HEK293 (cell line): ENCODE measurements around the gene PLEKHB1.
A peak's percentile ranks its signal among the peaks of the same experiment; 100 is the strongest.

Experiments
- BCL11B ChIP-seq: fragments of 450-650 bp; formaldehyde crosslinking; IDR thresholded peaks from 2 replicates; pipeline ENCODE4 v1.5.1; 2016; ENCODE audit warnings: low read depth, missing biosample characterization, missing genetic modification characterization
- OSR2 ChIP-seq: fragments of 450-650 bp; formaldehyde crosslinking; IDR thresholded peaks from 2 replicates; pipeline ENCODE4 v1.5.1; 2016; ENCODE audit warnings: missing biosample characterization, missing genetic modification characterization
- PRDM1 ChIP-seq: fragments of 450-650 bp; formaldehyde crosslinking; IDR thresholded peaks from 2 replicates; pipeline ENCODE4; 2016; ENCODE audit warnings: missing biosample characterization, missing genetic modification characterization
- SP7 ChIP-seq: fragments of 450-650 bp; formaldehyde crosslinking; IDR thresholded peaks from 2 replicates; pipeline ENCODE4 v1.5.1; 2016; ENCODE audit warnings: missing biosample characterization, missing genetic modification characterization
- WT1 ChIP-seq: fragments of 450-650 bp; formaldehyde crosslinking; IDR thresholded peaks from 2 replicates; pipeline ENCODE4 v1.5.1; 2016; ENCODE audit warnings: missing biosample characterization, missing genetic modification characterization
- YY1 ChIP-seq: fragments of 450-650 bp; formaldehyde crosslinking; IDR thresholded peaks from 2 replicates; pipeline ENCODE4 v1.5.1; 2018; ENCODE audit warnings: missing biosample characterization, missing genetic modification characterization
- ZBTB20 ChIP-seq: fragments of 450-650 bp; formaldehyde crosslinking; IDR thresholded peaks from 2 replicates; pipeline ENCODE4 v1.5.1; 2016; ENCODE audit warnings: missing biosample characterization, missing genetic modification characterization
- ZBTB7A ChIP-seq: fragments of 450-650 bp; formaldehyde crosslinking; IDR thresholded peaks from 2 replicates; pipeline ENCODE4 v1.5.1; 2016; ENCODE audit warnings: low read depth, missing biosample characterization, missing genetic modification characterization
- ZBTB8A ChIP-seq: fragments of 450-650 bp; formaldehyde crosslinking; IDR thresholded peaks from 2 replicates; pipeline ENCODE4 v1.5.1; 2016; ENCODE audit warnings: missing biosample characterization, missing genetic modification characterization
- ZFHX2 ChIP-seq: fragments of 450-650 bp; formaldehyde crosslinking; conservative IDR thresholded peaks from 2 replicates; pipeline ENCODE4 v1.5.1; 2016; ENCODE audit warnings: missing biosample characterization, missing genetic modification characterization
- ZNF184 ChIP-seq: fragments of 450-650 bp; IDR thresholded peaks from 2 replicates; pipeline ENCODE4 v1.5.1; 2018; ENCODE audit warnings: missing biosample characterization, mild to moderate bottlenecking, missing genetic modification characterization
- ZNF324 ChIP-seq: fragments of 450-650 bp; formaldehyde crosslinking; IDR thresholded peaks from 2 replicates; pipeline ENCODE4 v1.5.1; 2016; ENCODE audit warnings: missing biosample characterization, missing genetic modification characterization
- ZNF335 ChIP-seq: fragments of 450-650 bp; formaldehyde crosslinking; conservative IDR thresholded peaks from 2 replicates; pipeline ENCODE4 v1.5.1; 2016; ENCODE audit warnings: missing biosample characterization, missing genetic modification characterization
- ZNF341 ChIP-seq: fragments of 450-650 bp; formaldehyde crosslinking; IDR thresholded peaks from 2 replicates; pipeline ENCODE4; 2016; ENCODE audit warnings: low read depth, missing biosample characterization, missing genetic modification characterization
- ZNF366 ChIP-seq: fragments of 450-650 bp; formaldehyde crosslinking; conservative IDR thresholded peaks from 2 replicates; pipeline ENCODE4 v1.5.1; 2016; ENCODE audit warnings: missing biosample characterization, missing genetic modification characterization
- ZNF398 ChIP-seq: fragments of 450-650 bp; formaldehyde crosslinking; IDR thresholded peaks from 2 replicates; pipeline ENCODE4 v1.5.1; 2017; ENCODE audit warnings: missing biosample characterization, missing genetic modification characterization
- ZNF558 ChIP-seq: fragments of 450-650 bp; formaldehyde crosslinking; IDR thresholded peaks from 2 replicates; pipeline ENCODE4 v1.5.1; 2016; ENCODE audit warnings: missing biosample characterization, missing genetic modification characterization
- ZNF621 ChIP-seq: fragments of 450-650 bp; formaldehyde crosslinking; IDR thresholded peaks from 2 replicates; pipeline ENCODE4 v1.5.1; 2017; ENCODE audit warnings: missing biosample characterization, missing genetic modification characterization
- ZSCAN23 ChIP-seq: fragments of 450-650 bp; formaldehyde crosslinking; IDR thresholded peaks from 2 replicates; pipeline ENCODE4 v1.5.1; 2016; ENCODE audit warnings: missing biosample characterization, missing genetic modification characterization
- TF ChIP-seq, protein P1 (sequence below): fragments of 450-650 bp; formaldehyde crosslinking; IDR thresholded peaks from 2 replicates; pipeline ENCODE4 v1.5.1; 2016; ENCODE audit warnings: missing biosample characterization, missing genetic modification characterization
- TF ChIP-seq, protein P2 (sequence below): fragments of 450-650 bp; formaldehyde crosslinking; IDR thresholded peaks from 2 replicates; pipeline ENCODE4 v1.5.1; 2016; ENCODE audit warnings: missing biosample characterization, missing genetic modification characterization
- TF ChIP-seq, protein P3 (sequence below): fragments of 450-650 bp; formaldehyde crosslinking; conservative IDR thresholded peaks from 2 replicates; pipeline ENCODE4 v1.5.1; 2016; ENCODE audit warnings: low read depth, missing biosample characterization, missing genetic modification characterization
- TF ChIP-seq, protein P4 (sequence below): fragments of 450-650 bp; formaldehyde crosslinking; IDR thresholded peaks from 2 replicates; pipeline ENCODE4 v1.5.1; 2016; ENCODE audit warnings: missing biosample characterization, missing genetic modification characterization

PLEKHB1 gene

DNA sequence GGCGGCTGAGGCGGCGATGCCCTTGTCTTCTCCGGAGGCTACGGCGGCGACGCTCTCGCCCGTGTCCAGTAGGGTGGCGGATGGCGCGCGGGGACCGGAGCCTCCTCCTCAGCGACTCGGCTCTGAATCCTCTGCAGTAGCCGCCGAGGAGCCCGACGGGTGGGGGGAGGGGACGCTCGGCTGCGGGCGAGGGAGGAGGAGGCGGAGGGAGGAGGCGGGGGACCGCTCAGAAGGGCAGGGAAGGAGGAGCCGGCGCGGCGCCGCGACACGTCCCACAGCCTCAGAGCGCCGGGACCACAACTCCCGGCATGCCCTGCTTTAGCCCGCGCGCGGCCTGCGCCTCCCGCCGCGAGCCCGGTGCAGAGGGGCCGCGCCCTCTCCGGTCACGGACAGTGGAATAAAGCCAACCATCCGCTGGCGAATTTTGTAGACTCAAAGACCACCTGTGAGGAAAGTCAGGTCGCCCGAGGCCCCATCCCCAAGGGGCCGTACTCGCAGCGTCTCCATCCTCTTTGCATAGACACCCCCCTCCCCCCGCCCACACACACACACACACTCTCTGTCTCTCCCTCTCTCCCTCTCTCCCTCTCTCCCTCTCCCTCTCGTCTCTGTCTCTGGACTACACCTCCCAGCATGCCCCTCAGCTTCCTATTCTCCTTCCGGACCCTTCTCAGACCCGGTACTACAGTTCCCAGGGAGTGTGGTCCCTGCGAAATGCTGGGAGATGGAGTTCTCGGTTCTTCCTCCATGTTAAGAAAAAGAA, 48.2 kb upstream of the PLEKHB1 start, which contains the start of gene FAM168A (continued):
- TF ChIP-seq ZNF324 (tag by site-specific recombination) (peak; percentile 86), ZBTB7A (tag by site-specific recombination) (peak; percentile 92; the same call in 1 of the 2 replicates), ZBTB20 (tag by site-specific recombination) (peak; percentile 86), ZSCAN23 (tag by site-specific recombination) (0 out of 2 replicates have a peak, but pooled peaks have one; percentile 18), BCL11B (tag by site-specific recombination) (peak; percentile 82), ZFHX2 (tag by site-specific recombination) (peak; percentile 88), ZNF621 (no peak), ZNF398 (tag by site-specific recombination) (peak; percentile 99), ZNF335 (tag by site-specific recombination) (peak; percentile 93), ZNF341 (tag by site-specific recombination) (peak; percentile 90), ZNF366 (tag by site-specific recombination) (peak; percentile 100), WT1 (tag by site-specific recombination) (peak; percentile 21; the same call in 1 of the 2 replicates), PRDM1 (tag by site-specific recombination) (peak; percentile 97), YY1 (tag by site-specific recombination) (peak; percentile 63; the same call in 1 of the 2 replicates), SP7 (tag by site-specific recombination) (peak; percentile 88), ZNF558 (0 out of 2 replicates have a peak, but pooled peaks have one; percentile 40), ZBTB8A (tag by site-specific recombination) (peak; percentile 88), OSR2 (tag by site-specific recombination) (peak; percentile 63), ZNF184 (tag by site-specific recombination) (no peak)
- TF ChIP-seq, protein P1, sequence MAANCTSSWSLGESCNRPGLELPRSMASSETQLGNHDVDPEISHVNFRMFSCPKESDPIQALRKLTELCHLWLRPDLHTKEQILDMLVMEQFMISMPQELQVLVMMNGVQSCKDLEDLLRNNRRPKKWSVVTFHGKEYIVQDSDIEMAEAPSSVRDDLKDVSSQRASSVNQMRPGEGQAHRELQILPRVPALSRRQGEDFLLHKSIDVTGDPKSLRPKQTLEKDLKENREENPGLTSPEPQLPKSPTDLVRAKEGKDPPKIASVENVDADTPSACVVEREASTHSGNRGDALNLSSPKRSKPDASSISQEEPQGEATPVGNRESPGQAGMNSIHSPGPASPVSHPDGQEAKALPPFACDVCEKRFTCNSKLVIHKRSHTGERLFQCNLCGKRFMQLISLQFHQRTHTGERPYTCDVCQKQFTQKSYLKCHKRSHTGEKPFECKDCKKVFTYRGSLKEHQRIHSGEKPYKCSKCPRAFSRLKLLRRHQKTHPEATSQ (tag by site-specific recombination), result no peak
- TF ChIP-seq, protein P2, sequence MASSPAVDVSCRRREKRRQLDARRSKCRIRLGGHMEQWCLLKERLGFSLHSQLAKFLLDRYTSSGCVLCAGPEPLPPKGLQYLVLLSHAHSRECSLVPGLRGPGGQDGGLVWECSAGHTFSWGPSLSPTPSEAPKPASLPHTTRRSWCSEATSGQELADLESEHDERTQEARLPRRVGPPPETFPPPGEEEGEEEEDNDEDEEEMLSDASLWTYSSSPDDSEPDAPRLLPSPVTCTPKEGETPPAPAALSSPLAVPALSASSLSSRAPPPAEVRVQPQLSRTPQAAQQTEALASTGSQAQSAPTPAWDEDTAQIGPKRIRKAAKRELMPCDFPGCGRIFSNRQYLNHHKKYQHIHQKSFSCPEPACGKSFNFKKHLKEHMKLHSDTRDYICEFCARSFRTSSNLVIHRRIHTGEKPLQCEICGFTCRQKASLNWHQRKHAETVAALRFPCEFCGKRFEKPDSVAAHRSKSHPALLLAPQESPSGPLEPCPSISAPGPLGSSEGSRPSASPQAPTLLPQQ, result peak; percentile 78
- TF ChIP-seq, protein P3, sequence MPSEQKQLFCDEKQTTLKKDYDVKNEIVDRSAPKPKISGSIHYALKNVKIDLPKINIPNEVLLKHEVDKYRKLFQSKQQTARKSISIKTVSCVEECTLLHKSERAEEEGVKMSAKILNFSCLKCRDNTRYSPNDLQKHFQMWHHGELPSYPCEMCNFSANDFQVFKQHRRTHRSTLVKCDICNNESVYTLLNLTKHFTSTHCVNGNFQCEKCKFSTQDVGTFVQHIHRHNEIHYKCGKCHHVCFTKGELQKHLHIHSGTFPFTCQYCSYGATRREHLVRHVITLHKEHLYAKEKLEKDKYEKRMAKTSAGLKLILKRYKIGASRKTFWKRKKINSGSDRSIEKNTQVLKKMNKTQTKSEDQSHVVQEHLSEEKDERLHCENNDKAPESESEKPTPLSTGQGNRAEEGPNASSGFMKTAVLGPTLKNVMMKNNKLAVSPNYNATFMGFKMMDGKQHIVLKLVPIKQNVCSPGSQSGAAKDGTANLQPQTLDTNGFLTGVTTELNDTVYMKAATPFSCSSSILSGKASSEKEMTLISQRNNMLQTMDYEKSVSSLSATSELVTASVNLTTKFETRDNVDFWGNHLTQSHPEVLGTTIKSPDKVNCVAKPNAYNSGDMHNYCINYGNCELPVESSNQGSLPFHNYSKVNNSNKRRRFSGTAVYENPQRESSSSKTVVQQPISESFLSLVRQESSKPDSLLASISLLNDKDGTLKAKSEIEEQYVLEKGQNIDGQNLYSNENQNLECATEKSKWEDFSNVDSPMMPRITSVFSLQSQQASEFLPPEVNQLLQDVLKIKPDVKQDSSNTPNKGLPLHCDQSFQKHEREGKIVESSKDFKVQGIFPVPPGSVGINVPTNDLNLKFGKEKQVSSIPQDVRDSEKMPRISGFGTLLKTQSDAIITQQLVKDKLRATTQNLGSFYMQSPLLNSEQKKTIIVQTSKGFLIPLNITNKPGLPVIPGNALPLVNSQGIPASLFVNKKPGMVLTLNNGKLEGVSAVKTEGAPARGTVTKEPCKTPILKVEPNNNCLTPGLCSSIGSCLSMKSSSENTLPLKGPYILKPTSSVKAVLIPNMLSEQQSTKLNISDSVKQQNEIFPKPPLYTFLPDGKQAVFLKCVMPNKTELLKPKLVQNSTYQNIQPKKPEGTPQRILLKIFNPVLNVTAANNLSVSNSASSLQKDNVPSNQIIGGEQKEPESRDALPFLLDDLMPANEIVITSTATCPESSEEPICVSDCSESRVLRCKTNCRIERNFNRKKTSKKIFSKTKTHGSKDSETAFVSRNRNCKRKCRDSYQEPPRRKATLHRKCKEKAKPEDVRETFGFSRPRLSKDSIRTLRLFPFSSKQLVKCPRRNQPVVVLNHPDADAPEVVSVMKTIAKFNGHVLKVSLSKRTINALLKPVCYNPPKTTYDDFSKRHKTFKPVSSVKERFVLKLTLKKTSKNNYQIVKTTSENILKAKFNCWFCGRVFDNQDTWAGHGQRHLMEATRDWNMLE (tag by site-specific recombination), result peak; percentile 39
- TF ChIP-seq, protein P4, sequence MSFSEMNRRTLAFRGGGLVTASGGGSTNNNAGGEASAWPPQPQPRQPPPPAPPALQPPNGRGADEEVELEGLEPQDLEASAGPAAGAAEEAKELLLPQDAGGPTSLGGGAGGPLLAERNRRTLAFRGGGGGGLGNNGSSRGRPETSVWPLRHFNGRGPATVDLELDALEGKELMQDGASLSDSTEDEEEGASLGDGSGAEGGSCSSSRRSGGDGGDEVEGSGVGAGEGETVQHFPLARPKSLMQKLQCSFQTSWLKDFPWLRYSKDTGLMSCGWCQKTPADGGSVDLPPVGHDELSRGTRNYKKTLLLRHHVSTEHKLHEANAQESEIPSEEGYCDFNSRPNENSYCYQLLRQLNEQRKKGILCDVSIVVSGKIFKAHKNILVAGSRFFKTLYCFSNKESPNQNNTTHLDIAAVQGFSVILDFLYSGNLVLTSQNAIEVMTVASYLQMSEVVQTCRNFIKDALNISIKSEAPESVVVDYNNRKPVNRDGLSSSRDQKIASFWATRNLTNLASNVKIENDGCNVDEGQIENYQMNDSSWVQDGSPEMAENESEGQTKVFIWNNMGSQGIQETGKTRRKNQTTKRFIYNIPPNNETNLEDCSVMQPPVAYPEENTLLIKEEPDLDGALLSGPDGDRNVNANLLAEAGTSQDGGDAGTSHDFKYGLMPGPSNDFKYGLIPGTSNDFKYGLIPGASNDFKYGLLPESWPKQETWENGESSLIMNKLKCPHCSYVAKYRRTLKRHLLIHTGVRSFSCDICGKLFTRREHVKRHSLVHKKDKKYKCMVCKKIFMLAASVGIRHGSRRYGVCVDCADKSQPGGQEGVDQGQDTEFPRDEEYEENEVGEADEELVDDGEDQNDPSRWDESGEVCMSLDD (tag by site-specific recombination), result peak; percentile 61; the same call in 1 of the 2 replicates
